Vagina (tissue), 2 donors: Measurements from ENCODE around the gene OSBPL8. TPM values are rescaled to one million over a fixed set of nuclear protein-coding genes. Genes with fewer than 3 reads are reported as not detected.
"Not testable (repeated sequence)": the region's sequence is repeated elsewhere in the genome, so short reads cannot be mapped to it uniquely, and the experiment has no call there.

ENCODE experiments used
- DNase-seq, 2 donors: peaks; one replicate each; pipeline ENCODE4 v3.0.0-alpha.2; 2017; ENCODE audit errors: extremely low spot score in 2 of 2
- H3K27ac ChIP-seq: fragments of 200-600 bp; sonication (generic); one replicate; pipeline ENCODE4 v1.5.1; 2019
- H3K27me3 ChIP-seq: fragments of 200-600 bp; sonication (generic); one replicate; pipeline ENCODE4 v1.5.1; 2019
- H3K36me3 ChIP-seq, 2 donors: fragments of 200-600 bp; sonication (generic); one replicate each; pipeline ENCODE4 v1.5.1; 2017 to 2019
- H3K4me1 ChIP-seq: fragments of 200-600 bp; sonication (generic); one replicate; pipeline ENCODE4 v1.5.1; 2019
- H3K4me3 ChIP-seq, 2 donors: fragments of 200-600 bp; sonication (generic); 1 replicate in 1 of 2; 2 replicates in 1 of 2; pipeline ENCODE4 v1.5.1; 2016 to 2019
- H3K9me3 ChIP-seq: fragments of 200-600 bp; sonication (generic); one replicate; pipeline ENCODE4 v1.5.1; 2019
- POLR2A ChIP-seq, 2 donors: fragments of 450-650 bp; IDR thresholded peaks; one replicate each; pipeline ENCODE4 v1.6.1; 2017; ENCODE audit warnings: antibody characterized with exemption in 2 of 2, mild to moderate bottlenecking in 2 of 2, moderate library complexity in 2 of 2
- POLR2AphosphoS5 ChIP-seq, 2 donors: sonication (generic); formaldehyde crosslinking; IDR thresholded peaks; one replicate each; pipeline ENCODE4 v1.9.0; 2017; ENCODE audit warnings: antibody characterized with exemption in 2 of 2, mild to moderate bottlenecking in 2 of 2, low read depth in 1 of 2; ENCODE audit not compliant: insufficient read depth in 1 of 2
- intact Hi-C: fragments of 100-400 bp; cut with DNase I; formaldehyde crosslinking; loops from one replicate; pipeline ENCODE4 v1.15.1; 2023
- total RNA-seq: library from RNA; depleted of rRNA; stranded (reverse); fragments of >200 nt; gene quantifications from one replicate; pipeline ENCODE4 v1.2.3, GENCODE V29; 2016
- TF ChIP-seq, protein P1 (sequence below), 3 experiments: fragments of 450-650 bp in 2 of 3; fragments of 200-600 bp in 1 of 3; sonication (generic) in 1 of 3; IDR thresholded peaks; one replicate each; pipeline ENCODE4 v1.5.1; 2017 to 2019; ENCODE audit warnings: antibody characterized with exemption in 3 of 3, mild to moderate bottlenecking in 2 of 3, moderate library complexity in 2 of 3

OSBPL8 gene
- total RNA-seq, 1 donor from 2014 or later, result 66.5 TPM

DNA sequence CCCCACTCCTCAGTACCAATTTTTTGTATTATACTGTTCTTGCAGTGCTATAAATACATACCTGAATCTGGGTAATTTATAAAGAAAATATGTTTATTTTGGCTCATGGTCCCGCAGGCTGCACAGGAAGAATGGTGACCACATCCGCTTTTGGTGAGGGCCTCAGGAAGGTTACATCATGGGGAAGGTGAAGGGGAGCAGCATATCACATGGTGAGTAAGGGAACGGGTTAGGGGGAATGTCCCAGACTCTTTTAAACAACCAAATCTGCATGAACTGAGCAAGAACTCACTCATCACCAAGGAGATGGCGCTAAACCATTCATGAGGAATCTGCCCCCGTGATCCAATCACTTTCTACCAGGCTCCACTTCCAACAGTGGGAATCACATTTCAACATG lies 40.0 kb downstream of the OSBPL8 start:
- H3K4me3 ChIP-seq, result no peak overlapping the region
- H3K36me3 ChIP-seq, result no peaks in the 10 kb centered on the region
- H3K27me3 ChIP-seq, result no peaks in the 10 kb centered on the region
- H3K27ac ChIP-seq, result no peak overlapping the region
- DNase-seq, result no peak
- no peaks in the 10 kb centered on the region for H3K4me1 ChIP-seq
- H3K9me3 ChIP-seq, result no peaks in the 10 kb centered on the region
- no peak for TF ChIP-seq POLR2AphosphoS5 (IDR thresholded peaks at IDR 0.05; ENCODE audit: insufficient read depth in 1 of 2, low read depth in 1 of 2)
- no peak for TF ChIP-seq POLR2A (IDR thresholded peaks at IDR 0.05)
- TF ChIP-seq, protein P1, sequence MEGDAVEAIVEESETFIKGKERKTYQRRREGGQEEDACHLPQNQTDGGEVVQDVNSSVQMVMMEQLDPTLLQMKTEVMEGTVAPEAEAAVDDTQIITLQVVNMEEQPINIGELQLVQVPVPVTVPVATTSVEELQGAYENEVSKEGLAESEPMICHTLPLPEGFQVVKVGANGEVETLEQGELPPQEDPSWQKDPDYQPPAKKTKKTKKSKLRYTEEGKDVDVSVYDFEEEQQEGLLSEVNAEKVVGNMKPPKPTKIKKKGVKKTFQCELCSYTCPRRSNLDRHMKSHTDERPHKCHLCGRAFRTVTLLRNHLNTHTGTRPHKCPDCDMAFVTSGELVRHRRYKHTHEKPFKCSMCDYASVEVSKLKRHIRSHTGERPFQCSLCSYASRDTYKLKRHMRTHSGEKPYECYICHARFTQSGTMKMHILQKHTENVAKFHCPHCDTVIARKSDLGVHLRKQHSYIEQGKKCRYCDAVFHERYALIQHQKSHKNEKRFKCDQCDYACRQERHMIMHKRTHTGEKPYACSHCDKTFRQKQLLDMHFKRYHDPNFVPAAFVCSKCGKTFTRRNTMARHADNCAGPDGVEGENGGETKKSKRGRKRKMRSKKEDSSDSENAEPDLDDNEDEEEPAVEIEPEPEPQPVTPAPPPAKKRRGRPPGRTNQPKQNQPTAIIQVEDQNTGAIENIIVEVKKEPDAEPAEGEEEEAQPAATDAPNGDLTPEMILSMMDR (IDR thresholded peaks at IDR 0.05), result no peak
- intact Hi-C loops, result no loop called here

DNA sequence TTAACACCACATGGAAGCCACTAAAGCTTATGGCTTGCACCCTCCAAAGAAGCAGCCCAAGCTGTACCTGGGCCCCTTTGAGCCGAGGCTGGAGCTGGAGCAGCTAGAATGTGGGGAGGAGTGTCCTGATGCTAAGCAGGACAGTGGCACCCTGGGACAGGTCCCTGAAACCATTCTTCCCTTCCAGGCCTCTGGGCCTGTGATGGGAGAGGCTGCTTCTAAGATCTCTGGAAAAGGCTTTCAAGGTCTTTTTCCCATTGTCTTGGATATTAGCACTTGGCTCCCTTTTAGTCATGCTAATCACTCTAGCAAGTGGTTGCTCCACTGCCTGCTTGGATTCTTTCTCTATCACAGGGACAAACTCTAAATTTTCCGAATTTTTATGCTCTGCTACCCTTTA lies 40.9 kb downstream of the OSBPL8 start:
- intact Hi-C loops, result no loop called here
- no peak overlapping the region for H3K4me3 ChIP-seq

DNA sequence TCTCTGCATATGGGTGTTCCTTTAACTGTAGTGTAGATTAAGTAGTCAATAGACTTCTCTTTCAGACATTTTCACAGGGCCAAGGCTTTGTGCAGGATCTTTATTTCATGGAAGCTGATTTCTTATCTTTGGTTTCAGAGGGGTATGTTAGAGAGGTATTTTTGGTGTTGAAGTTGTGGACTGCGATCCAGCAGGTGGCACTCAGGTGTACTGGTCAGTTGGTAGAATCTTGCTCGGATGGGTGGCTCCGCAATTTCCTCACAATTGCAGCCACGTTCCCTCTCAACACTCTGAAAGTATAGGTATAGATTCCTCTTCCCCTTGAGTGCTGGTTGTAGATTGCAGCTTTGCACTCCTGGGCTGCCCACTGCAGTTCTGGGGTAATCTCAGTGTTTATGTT lies 44.3 kb downstream of the OSBPL8 start:
- no peaks in the 10 kb centered on the region for H3K36me3 ChIP-seq
- no peak for DNase-seq
- no peaks in the 10 kb centered on the region for H3K4me1 ChIP-seq
- TF ChIP-seq, protein P1 (IDR thresholded peaks at IDR 0.05), result no peak
- no peak for TF ChIP-seq POLR2AphosphoS5 (IDR thresholded peaks at IDR 0.05; ENCODE audit: insufficient read depth in 1 of 2, low read depth in 1 of 2)
- H3K4me3 ChIP-seq, result no peak overlapping the region
- H3K9me3 ChIP-seq, result no peaks in the 10 kb centered on the region
- H3K27me3 ChIP-seq, result no peaks in the 10 kb centered on the region
- no peak overlapping the region for H3K27ac ChIP-seq
- intact Hi-C loops, result no loop called here

More for the DNA sequence above, 40.9 kb downstream of the OSBPL8 start:
- no peaks in the 10 kb centered on the region for H3K36me3 ChIP-seq
- no peaks in the 10 kb centered on the region for H3K27me3 ChIP-seq
- TF ChIP-seq POLR2AphosphoS5 (IDR thresholded peaks at IDR 0.05; ENCODE audit: insufficient read depth in 1 of 2, low read depth in 1 of 2) (no peak), POLR2A (IDR thresholded peaks at IDR 0.05) (no peak)
- TF ChIP-seq, protein P1 (IDR thresholded peaks at IDR 0.05), result no peak
- no peak overlapping the region for H3K27ac ChIP-seq
- DNase-seq, result no peak
- no peaks in the 10 kb centered on the region for H3K9me3 ChIP-seq
- H3K4me1 ChIP-seq, result no peaks in the 10 kb centered on the region

DNA sequence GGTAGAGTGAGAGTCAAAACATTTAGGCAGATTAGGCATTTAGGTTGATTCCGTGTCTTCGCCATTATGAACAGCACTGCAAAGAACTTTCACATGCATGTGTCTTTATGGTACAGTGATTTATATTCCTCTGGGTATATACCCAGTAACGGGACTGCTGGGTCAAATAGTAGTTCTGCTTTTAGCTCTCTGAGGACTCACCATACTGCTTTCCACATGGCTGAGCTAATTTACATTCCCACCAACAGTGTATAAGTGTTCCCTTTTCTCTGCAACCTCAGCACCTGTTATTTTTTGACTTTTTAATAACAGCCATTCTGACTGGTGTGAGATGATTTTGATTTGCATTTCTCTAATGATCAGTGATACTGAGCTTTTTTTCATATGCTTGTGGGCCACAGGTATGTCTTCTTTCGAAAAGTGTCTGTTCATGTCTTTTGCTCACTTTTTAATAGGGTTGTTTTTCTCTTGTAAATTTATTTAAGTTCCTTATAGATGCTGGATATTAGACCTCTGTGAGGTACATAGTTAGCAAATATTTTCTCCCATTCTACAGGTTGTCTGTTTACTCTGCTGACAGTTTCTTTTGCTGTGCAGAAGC lies 48.4 kb downstream of the OSBPL8 start:
- H3K9me3 ChIP-seq, H3K36me3 ChIP-seq, intact Hi-C loops, H3K4me1 ChIP-seq, H3K4me3 ChIP-seq, H3K27me3 ChIP-seq, DNase-seq, H3K27ac ChIP-seq: not testable (repeated sequence)

DNA sequence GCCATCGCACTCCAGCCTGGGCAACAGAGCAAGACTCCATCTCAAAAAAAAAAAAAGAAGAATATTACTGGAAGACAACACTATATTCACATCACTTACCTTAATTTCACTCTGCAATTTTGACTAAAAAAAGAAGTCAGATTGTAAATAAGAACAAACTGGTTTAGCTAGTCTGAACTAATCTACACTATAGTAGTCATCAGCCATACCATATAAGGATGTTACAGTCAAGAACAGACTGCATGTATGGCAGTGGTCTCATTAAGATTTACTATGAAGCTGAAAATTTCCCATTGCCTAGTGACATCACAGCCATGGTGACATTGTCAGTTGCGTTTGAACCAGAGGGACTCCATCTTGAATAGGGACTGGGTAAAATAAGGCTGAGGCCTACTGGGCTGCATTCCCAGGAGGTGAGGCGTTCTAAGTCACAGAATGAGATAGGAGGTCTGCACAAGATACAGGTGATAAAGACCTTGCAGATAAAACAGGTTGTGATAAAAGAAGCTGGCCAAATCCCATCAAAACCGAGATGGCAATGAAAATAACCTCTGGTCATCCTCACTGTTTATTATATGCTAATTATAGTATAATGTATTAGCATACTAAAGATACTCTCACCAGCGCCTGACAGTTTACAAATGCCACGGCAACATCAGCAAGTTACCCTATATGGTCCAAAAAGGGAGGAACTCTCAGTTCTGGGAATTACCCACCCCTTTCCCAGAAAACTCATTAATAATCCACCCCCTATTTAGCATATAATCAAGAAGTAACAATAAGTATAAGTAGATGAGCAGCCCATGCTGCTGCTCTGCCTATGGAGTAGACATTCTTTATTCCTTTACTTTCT lies 51.2 kb downstream of the OSBPL8 start:
- Histone ChIP-seq H3K4me1 (no peaks in the 10 kb centered on the region), H3K9me3 (no peaks in the 10 kb centered on the region), H3K27ac (no peak overlapping the region), H3K27me3 (no peaks in the 10 kb centered on the region), H3K36me3 (no peaks in the 10 kb centered on the region), H3K4me3 (no peak overlapping the region)
- intact Hi-C loops, result no loop called here
- TF ChIP-seq, protein P1 (IDR thresholded peaks at IDR 0.05), result no peak
- TF ChIP-seq POLR2AphosphoS5 (IDR thresholded peaks at IDR 0.05; ENCODE audit: insufficient read depth in 1 of 2, low read depth in 1 of 2) (no peak), POLR2A (IDR thresholded peaks at IDR 0.05) (no peak)
- no peak for DNase-seq
